GM15510 (cell line): ENCODE results near the gene PANX3.

Source experiments
- POLR2A ChIP-seq: IDR thresholded peaks from 3 replicates; pipeline ENCODE4 v1.6.1; 2011; ENCODE audit warnings: borderline replicate concordance; ENCODE audit not compliant: insufficient read length; ENCODE audit errors: extremely low read depth

The PANX3 gene

DNA sequence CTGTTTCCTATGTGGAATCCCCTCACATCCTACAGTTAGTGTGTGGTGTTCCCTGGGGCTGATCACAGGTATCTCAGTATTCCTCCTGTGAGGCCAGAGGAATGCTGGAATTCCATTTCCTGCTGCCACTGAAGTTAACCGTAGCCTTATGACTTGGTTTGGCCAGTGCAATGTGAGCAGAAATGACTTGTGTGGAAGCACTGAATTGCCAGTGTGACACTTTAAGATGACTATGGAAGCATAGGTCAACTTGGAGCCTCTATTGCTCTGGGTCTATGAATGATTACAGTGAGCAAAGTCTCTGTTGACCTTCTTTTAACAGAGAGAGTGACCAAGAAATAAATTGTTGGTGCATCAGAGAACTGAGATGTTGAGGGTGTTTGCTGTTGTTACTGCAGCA is 28.0 kb downstream of the PANX3 start:
- TF ChIP-seq POLR2A, result no peak

DNA sequence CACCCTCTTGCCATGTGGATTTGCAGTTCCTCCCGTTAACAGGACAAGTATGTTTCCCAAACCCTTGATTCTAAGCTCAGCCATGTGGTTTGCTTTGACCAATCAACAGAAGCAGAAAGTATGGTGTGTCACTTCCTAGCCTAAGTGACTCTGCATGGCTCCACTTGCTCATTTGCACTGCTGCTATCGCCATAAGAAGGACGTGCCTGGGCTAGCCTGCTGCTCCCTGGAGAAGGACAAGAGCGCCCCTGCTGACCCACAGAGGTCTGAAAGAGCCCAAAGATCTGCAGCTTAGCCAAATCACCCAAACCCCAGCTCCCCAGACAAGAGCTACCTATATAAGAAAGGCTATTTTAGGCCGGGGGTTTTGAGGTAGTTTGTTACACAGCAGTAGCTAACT is 29.4 kb downstream of the PANX3 start:
- TF ChIP-seq POLR2A, result no peak

DNA sequence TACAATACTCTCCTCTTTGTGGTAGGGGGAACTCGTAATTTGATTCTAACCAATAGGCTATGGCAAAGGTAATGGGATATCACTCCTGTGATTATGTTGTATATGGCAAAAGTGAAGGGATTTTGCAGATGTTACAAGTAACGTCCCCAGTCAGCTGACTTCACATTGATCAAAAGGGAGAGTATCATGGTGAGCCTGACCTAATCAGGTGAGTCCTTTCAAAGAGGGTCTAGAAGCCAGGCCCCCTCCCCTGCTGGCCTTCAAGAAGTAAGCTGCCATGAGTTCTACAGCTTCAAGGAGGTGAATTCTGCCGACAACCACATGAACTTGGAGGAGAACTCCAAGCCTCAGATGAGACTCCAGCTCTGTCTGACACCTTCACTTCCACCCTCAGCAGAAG is 31.4 kb downstream of the PANX3 start:
- TF ChIP-seq POLR2A, result no peak

DNA sequence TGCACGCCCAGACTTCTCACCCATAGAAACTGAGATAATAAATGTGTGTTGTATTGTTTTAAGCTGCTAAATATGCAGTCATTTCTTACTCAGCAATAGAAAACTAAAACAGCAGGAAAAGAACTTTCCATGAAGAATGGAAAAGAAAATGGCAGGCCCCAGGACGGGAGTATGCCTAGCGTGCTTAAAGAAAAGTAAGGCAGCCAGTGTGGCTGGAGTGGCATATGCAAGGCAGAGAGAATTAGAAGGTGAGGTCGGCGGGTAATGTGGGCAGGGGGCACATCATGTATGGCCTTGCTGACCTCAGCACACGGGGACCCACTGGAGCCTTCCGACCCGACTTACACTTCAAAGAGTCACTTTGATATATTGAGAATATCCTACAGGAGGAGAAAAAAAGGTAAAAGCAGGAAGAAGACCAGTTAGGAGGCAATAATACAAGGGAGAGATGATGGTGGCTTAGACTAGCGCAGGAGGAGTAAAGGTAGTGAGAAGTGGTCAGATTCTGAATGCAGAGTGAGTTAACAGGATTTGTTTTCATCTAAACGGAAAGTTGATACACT is 31.9 kb downstream of the PANX3 start:
- no peak for TF ChIP-seq POLR2A

DNA sequence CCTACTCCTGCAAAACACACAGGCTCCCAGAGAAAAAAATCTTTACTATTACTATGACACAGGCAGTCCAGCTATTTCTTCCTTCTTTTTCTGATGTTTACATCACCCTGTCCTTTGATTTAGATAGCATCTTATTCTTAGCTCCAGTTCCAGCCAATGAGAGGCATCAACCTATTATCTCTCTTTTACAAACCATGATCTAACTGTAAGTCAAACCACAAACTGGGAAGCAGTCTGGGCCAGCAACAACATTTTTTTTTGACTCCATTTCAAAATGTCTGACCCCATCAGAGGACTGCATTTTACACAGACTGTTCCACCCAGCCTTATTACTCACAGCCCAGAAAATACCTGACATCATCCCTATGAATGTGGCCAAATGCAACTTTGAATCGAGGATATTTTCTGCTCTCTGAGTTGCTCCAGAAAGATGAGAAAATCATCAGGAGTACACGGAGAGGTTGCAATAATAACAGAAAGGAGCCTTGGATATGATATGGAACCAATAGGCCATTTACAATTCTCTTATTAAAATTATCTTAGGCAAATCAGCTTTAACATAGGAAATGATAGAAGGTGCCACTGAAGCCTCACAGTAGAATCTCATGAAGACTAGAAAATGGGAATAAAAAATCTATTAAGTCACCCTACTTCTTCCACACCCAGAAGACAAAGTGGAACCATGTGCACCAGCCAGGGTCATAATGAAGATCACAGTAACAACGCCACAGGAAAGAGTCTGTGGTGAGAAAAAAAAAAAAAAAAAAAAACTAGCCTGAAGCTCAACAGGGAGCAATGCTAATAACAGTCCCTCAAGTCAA is 32.6 kb downstream of the PANX3 start:
- TF ChIP-seq POLR2A, result no peak

DNA sequence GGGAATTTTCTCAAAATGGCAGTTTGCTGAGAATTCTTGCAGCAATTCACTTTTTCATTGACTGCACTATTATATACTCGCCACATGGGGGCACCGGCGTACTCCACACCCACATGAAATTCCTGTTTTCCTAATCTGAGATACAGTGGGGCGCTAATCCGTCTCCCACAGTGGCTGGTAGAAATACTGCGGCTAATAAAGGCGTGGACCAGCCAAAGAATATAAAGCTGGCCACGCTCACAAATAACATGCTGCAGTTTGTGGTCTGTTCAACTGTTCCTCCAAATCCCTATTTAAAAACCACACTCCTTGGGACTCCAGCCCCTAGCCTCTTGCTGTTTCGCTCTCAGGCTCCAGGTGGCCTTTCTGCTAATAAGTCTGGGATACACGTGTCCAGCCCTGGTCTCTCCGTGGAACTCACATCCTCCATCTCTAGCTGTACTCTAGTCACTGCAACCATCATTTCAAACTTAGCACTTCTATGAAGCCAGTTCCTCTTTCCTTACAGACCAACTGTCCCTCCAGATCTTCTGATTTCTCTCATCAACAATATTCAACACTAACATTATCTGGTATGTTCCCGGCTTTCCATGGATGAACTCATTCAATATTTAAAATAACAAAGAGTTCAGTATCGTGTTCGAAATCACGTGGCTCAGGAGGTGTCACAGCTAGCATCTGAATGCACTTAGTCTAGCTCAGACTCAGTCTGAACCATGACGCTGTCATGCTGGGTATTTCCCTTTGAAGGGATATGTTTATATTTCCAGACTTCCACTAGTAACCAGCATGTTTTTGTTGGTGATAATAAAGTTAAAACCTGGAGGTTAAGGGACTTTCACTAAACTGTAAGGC is 33.4 kb downstream of the PANX3 start:
- no peak for TF ChIP-seq POLR2A

DNA sequence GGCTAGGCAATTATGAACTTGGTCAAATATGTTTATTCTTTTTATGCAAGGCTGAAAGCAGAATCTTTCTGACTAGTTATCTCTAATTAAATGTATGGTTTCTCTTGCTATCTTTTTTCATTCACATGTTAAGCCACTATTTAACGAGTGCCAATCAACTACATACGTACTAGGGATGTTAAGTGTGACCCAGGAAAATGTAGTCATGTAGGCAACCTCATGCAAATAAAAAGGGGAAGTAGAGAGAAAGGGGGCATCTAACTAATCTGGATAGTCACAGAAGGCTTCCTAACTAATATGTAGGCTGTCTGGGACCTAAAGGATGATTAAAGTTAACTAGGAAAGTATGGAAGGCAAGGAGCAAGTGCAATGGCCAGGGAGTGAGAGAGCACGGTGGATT is 34.9 kb downstream of the PANX3 start:
- no peak for TF ChIP-seq POLR2A

DNA sequence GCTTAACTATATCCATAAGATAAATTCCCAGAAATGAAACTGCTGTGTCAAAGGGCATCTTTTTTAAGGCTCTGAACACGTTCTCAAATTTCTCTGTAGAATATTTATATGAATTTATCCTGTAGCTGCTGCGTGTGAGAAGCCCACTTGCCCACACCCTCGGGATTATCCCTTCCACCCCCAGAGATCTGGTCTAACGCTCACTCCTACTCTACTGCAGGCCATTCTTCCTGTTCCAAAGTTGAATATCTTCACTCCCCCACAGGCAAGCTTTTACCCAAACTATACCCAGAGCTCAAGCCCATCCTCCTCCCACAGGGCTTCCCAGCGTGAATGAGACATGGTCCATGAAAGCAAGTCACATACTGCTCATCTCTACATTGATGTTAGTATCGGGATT is 37.4 kb downstream of the PANX3 start:
- TF ChIP-seq POLR2A, result no peak

DNA sequence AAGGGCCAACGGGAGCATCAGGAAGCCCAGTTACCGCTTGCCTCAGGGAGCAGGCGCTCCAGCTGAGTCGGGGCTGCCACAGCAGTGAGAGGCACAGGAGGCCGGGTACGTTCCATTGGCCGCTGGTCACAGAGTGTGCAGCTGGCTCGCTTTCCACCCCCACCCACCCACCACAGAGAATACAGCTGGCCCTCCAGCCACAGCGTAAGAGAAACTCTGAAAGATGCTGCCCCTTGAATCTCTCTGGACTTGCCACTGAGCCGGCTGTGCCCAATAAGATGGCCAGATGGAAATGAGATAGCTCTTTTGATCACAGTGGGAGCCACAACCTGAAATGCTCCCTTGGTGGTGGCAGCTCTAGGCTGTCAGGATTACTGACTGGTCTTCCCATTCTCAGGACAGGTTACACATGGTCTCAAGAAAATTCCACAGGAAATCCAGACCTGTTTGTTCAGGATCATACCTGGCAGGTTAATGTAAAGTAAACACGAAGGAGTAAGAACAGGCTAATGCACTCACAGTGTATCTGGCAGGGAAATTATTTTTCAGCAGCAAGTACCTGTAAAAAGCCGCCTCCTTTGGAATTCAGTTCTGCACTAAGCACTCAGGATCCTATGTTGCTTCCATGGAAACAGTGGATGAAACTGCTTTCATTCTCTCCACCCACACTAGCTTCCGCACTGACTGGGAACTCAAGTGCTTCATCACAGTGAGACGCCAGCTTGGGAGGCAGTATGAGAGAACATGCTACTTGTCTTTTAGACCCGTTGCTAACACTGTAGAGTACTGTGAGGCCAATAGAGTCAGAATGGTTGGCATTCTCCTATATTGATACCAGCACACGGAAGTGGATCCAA is 45.8 kb downstream of the PANX3 start:
- no peak for TF ChIP-seq POLR2A

DNA sequence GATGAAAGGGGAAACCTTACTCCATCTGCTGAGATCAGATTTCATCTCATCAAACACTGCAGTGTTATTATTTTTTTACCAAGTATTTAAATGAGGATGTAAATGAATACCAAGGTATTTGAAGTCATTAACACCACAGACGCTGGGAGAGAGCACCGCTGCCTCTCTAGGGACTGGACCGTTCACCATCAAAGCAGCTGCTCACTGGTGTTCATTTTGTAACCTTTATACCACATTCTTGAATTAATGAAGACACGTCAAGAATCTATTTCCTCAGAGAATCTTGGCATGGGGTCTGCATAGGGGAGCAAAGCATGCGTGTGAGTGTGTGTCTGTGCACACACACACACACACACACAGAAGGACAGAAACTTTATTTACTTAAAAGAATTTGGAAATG is 46.7 kb downstream of the PANX3 start:
- no peak for TF ChIP-seq POLR2A

DNA sequence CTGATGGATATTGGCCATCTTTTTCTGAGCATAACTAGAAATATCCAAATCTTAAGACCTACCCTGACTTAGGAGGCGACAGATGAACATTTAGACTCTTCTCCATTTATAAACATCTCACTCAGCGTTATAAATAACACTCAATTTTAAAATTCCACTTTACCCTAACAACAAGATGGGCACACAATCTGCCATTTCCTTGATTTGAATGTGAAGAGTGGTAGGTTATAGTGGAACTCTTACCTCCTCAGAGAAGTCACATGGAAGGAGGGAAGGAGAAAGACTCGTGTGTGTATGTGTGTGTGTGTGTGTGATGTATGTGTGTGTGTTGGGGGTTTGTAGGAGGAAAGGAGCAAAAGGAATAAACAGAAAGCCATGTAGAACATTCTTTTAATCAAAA is 47.3 kb downstream of the PANX3 start:
- no peak for TF ChIP-seq POLR2A

DNA sequence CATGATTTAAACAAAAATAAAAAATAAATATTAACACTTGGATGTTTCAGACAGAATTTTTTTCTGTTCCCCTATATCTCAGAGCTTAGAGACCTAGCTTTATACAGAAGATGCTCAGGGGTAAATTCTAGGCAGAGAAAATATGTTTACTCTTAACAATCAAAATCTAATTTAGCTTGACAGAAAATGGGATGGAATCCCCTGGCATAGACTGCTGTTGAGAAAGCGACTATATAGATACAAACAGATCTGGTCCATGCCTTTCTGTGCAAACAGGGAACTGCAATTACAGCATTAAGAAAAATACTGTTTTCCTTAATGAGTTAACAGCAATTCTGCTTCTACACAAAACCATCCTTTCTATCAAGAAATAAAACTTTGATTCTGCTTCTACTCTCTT is 47.8 kb downstream of the PANX3 start:
- TF ChIP-seq POLR2A, result no peak

DNA sequence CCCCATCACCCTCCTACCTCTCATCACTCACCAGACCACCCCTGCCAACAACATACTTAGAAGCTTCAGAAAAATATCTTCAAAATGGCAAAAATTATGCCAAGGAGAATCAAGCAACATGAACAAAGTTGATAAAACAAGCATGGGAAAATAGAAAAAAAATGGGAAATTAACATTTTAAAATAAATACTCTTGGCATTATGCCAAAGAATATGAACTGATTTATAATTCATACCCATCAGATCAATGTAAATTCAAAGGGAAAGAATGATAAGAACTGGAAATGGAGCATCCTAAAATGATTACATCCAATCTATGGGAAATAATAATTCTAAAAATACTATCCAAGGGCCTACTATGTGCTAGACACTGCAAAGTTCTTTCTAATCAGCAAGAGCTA is 50.3 kb downstream of the PANX3 start:
- TF ChIP-seq POLR2A, result no peak

DNA sequence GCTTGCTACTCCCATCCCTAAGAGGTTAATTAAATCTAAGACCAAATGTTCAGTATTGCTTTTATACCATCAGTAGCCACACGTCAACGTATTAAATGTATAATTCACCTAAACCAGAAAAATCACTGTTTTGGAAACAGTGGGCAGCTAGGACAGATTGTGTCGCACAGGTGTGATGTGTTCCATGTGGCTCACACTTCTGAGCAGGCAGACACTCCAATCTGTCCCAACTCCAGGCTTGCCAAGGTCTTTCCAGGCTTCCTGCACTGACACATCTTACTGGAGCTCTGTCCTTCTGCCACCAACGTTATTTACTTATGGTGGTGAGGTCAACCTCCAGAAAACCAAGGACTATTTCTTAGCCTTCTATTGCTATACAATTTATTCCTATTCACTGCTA is 50.9 kb downstream of the PANX3 start:
- TF ChIP-seq POLR2A, result no peak

DNA sequence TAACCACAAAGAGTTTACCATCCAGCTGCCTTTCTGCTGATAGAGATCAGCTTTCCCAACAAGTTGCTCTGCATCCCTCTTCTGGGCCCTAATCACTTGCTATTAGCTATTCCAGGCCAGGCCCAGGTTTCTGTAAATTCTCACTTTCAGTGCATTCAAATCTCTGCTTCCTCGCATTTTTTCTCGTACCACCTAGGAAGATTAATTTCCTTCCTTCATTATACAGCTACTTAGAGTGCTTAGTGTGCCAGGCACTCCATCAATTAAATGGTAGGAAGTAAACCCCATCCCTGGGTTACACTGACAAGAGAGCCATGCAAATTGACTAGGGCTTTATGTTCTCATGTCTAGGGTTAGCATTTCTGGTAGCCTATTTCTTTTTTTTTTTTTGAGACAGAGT is 52.6 kb downstream of the PANX3 start:
- no peak for TF ChIP-seq POLR2A
